Amniotic epithelial cell (primary cell): ENCODE measurements around the gene EGR2.

ENCODE experiments used
- DNase-seq: peaks from one replicate; pipeline ENCODE4 v3.0.0-alpha.2; 2010; ENCODE audit warnings: low read depth

EGR2 gene

GRCh38 chr10:62817766-62818425 is 1.7 kb upstream of the EGR2 start:
- peak; percentile 55 for DNase-seq

- peak; percentile 45 for DNase-seq
Measured at GRCh38 chr10:62817121-62817765, 1.1 kb upstream of the EGR2 start.

GRCh38 chr10:62816076-62816330 is 163 bp downstream of the EGR2 start:
- DNase-seq, result no peak

- peak; percentile 8 for DNase-seq
Measured at GRCh38 chr10:62815381-62816075, 638 bp downstream of the EGR2 start.

GRCh38 chr10:62814756-62815380 is 1.3 kb downstream of the EGR2 start:
- no peak for DNase-seq

GRCh38 chr10:62813981-62814380 is 2.2 kb downstream of the EGR2 start:
- no peak for DNase-seq

GRCh38 chr10:62813453-62813852 is 2.7 kb downstream of the EGR2 start:
- no peak for DNase-seq

GRCh38 chr10:62812672-62813439 is 3.3 kb downstream of the EGR2 start:
- DNase-seq, result no peak

GRCh38 chr10:62811159-62811875 is 4.8 kb downstream of the EGR2 start:
- no peak for DNase-seq

GRCh38 chr10:62810156-62810902 is 5.8 kb downstream of the EGR2 start:
- DNase-seq, result peak; percentile 19

- DNase-seq, result peak; percentile 8
Measured at GRCh38 chr10:62806251-62806650, 9.9 kb downstream of the EGR2 start.

GRCh38 chr10:62805231-62806099 is 10.7 kb downstream of the EGR2 start:
- peak; percentile 44 for DNase-seq

GRCh38 chr10:62804356-62805230 is 11.6 kb downstream of the EGR2 start, which contains the start of gene ADO:
ADO (plus strand) TSS chr10:62804720; CDS start chr10:62805060, 340 bp downstream.
- DNase-seq, result peak; percentile 87

GRCh38 chr10:62803724-62804355 is 12.3 kb downstream of the EGR2 start:
- DNase-seq, result peak; percentile 25

GRCh38 chr10:62801871-62802270 is 14.3 kb downstream of the EGR2 start:
- DNase-seq, result no peak

- DNase-seq, result no peak
Measured at GRCh38 chr10:62796896-62797295, 19.3 kb downstream of the EGR2 start.

GRCh38 chr10:62795762-62796161 is 20.4 kb downstream of the EGR2 start:
- no peak for DNase-seq

- no peak for DNase-seq
Measured at GRCh38 chr10:62795100-62795499, 21.1 kb downstream of the EGR2 start.
